IPS DF 4.7 (cell line): ENCODE measurements around the gene FMN2.
"Not testable (repeated sequence)": the region's sequence is repeated elsewhere in the genome, so short reads cannot be mapped to it uniquely, and the experiment has no call there.

Experiments
- DNase-seq: peaks from one replicate; pipeline ENCODE4 v3.0.0-alpha.2; 2013; ENCODE audit warnings: low spot score; ENCODE audit errors: extremely low read depth

FMN2 gene

GRCh38 chr1:240138867-240139266 is 47.2 kb downstream of the FMN2 start:
- DNase-seq: no peak

- no peak for DNase-seq
These were observed 47.8 kb downstream of the FMN2 start for GRCh38 chr1:240139511-240139910.

GRCh38 chr1:240145120-240145519 is 53.4 kb downstream of the FMN2 start:
- DNase-seq: no peak

- DNase-seq: no peak
These were observed 56.6 kb downstream of the FMN2 start for GRCh38 chr1:240148333-240148732.

GRCh38 chr1:240149484-240150094 is 57.9 kb downstream of the FMN2 start:
- no peak for DNase-seq

GRCh38 chr1:240151136-240151735 is 59.6 kb downstream of the FMN2 start:
- no peak for DNase-seq

GRCh38 chr1:240152611-240153297 is 61.1 kb downstream of the FMN2 start:
- DNase-seq: no peak

- DNase-seq: no peak
These were observed 63.9 kb downstream of the FMN2 start for GRCh38 chr1:240155605-240156004.

- no peak for DNase-seq
These were observed 73.1 kb downstream of the FMN2 start for GRCh38 chr1:240164742-240165141.

GRCh38 chr1:240169188-240169587 is 77.5 kb downstream of the FMN2 start:
- no peak for DNase-seq

GRCh38 chr1:240170266-240170665 is 78.6 kb downstream of the FMN2 start:
- DNase-seq: no peak

GRCh38 chr1:240170806-240171205 is 79.1 kb downstream of the FMN2 start:
- DNase-seq: no peak

GRCh38 chr1:240171907-240172306 is 80.2 kb downstream of the FMN2 start:
- no peak for DNase-seq

- no peak for DNase-seq
These were observed 82.2 kb downstream of the FMN2 start for GRCh38 chr1:240173836-240174235.

GRCh38 chr1:240174734-240175133 is 83.1 kb downstream of the FMN2 start:
- DNase-seq: no peak

GRCh38 chr1:240178366-240178765 is 86.7 kb downstream of the FMN2 start:
- DNase-seq: no peak

- not testable (repeated sequence) for DNase-seq
These were observed 93.0 kb downstream of the FMN2 start for GRCh38 chr1:240184682-240185081.

GRCh38 chr1:240188139-240188538 is 96.5 kb downstream of the FMN2 start:
- no peak for DNase-seq

- DNase-seq: peak; percentile 9
These were observed 97.8 kb downstream of the FMN2 start for GRCh38 chr1:240189386-240189989.

- peak; percentile 22 for DNase-seq
These were observed 99.3 kb downstream of the FMN2 start for GRCh38 chr1:240190881-240191401.

- no peak for DNase-seq
These were observed 101.2 kb downstream of the FMN2 start for GRCh38 chr1:240192851-240193250.

- no peak for DNase-seq
These were observed 102.0 kb downstream of the FMN2 start for GRCh38 chr1:240193679-240194078.
